ENCODE data around the gene HLA-E. TPM values are rescaled to one million over a fixed set of nuclear protein-coding genes. Genes with fewer than 3 reads are reported as not detected.

HLA-E gene
- polyA plus RNA-seq, 3 donors: 870 to 944 (median 893) TPM

DNA sequence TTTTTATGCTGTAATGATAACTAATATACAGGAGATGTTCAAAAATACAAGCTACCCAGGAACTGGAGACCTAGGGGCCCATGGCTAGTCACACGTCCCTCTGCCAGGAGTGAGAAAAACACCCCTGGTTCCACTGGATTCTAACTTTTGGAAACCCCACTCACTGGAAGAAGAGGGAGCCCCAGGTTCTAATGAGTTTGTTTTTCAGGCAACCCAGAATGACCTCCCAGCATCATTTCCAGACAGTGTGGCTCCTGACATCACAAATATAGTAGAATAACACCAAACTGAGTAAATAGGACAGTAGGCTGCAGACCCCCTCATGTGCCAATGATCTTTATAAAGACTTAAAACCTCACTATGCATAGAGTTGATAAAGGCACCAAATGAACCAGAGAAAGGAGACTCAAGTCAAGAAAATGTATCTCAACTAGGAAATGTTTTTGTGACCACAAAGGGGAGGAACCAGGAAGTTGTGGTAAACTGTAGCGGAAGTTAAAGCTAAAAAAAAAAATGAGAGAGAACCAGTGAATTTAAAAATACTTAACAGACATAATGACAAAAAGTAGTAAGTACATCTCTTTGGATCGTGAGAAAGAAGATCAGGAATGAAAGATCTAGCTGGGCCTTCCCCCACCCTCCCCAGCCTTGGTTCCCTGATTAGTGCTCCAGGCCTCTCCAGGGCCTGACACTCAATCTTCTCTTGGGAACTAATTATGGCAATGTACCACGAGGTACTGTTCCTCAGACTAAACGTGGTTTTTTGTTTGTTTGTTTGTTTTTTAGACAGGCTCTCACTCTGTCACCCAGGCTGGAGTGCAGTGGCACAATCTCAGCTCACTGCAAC is 19.8 kb downstream of the HLA-E start:
- peak overlapping the region; percentile 67 to 72 for H3K27ac ChIP-seq (ENCODE audit: low read depth in 1 of 2, low read length in 2 of 2)
- Mint-ChIP-seq H3K4me3 (peak overlapping the region; percentile 58 to 82), H3K27me3 (ENCODE audit: low read depth in 3 of 3) (peaks cover 0 to 3% (median 0%) of the 10 kb centered on the region in 3 donors), H3K36me3 (no peaks in the 10 kb centered on the region), H3K4me1 (peaks cover 50% of the 10 kb centered on the region), H3K27ac (peak overlapping the region; percentile 92 to 97 (median 94)), H3K9me3 (peaks cover 0 to 2% (median 0%) of the 10 kb centered on the region in 7 donors)
- intact Hi-C loops (cut with micrococcal nuclease): no loop called here
- peaks cover 51 to 67% of the 10 kb centered on the region in 2 donors for H3K4me1 ChIP-seq (ENCODE audit: control insufficient read depth in 1 of 2, insufficient read depth in 2 of 2, low read length in 2 of 2)
- H3K79me2 ChIP-seq (ENCODE audit: insufficient read depth, low read length): no peaks in the 10 kb centered on the region
- H3K36me3 ChIP-seq (replicated peaks in 1 of 2; ENCODE audit: control insufficient read depth in 1 of 2, insufficient read depth in 2 of 2, low read length in 2 of 2): no peaks in the 10 kb centered on the region
- no peaks in the 10 kb centered on the region for H3K27me3 ChIP-seq (ENCODE audit: control insufficient read depth in 2 of 2, insufficient read depth in 2 of 2, low read length in 2 of 2)
- H3K4me2 ChIP-seq (replicated peaks; ENCODE audit: extremely low read depth, low read length, poor library complexity, severe bottlenecking): peak overlapping the region; percentile 69
- peak; percentile 59 to 76 (median 72) for DNase-seq
- TF ChIP-seq, protein P1, sequence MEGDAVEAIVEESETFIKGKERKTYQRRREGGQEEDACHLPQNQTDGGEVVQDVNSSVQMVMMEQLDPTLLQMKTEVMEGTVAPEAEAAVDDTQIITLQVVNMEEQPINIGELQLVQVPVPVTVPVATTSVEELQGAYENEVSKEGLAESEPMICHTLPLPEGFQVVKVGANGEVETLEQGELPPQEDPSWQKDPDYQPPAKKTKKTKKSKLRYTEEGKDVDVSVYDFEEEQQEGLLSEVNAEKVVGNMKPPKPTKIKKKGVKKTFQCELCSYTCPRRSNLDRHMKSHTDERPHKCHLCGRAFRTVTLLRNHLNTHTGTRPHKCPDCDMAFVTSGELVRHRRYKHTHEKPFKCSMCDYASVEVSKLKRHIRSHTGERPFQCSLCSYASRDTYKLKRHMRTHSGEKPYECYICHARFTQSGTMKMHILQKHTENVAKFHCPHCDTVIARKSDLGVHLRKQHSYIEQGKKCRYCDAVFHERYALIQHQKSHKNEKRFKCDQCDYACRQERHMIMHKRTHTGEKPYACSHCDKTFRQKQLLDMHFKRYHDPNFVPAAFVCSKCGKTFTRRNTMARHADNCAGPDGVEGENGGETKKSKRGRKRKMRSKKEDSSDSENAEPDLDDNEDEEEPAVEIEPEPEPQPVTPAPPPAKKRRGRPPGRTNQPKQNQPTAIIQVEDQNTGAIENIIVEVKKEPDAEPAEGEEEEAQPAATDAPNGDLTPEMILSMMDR (IDR thresholded peaks at IDR 0.05): no peak
- no peaks in the 10 kb centered on the region for H4K20me1 ChIP-seq (ENCODE audit: insufficient read depth, low read length)
- H3K4me3 ChIP-seq (replicated peaks in 1 of 3; ENCODE audit: low read depth in 2 of 3, low read length in 3 of 3): peak overlapping the region; percentile 4 to 58 (median 37)
- no peaks in the 10 kb centered on the region for H3K9me3 ChIP-seq (replicated peaks in 1 of 2; ENCODE audit: control insufficient read depth in 1 of 2, insufficient read depth in 1 of 2, low read length in 2 of 2)
- WGBS (ENCODE audit: insufficient coverage): no CpG with 5 or more reads among the region's 5 CpGs
- H3K9ac ChIP-seq (ENCODE audit: insufficient read depth, low read length, poor library complexity, severe bottlenecking): no peak overlapping the region
- H2AFZ ChIP-seq (ENCODE audit: insufficient read depth, low read depth, low read length, poor library complexity, severe bottlenecking): no peak overlapping the region

DNA sequence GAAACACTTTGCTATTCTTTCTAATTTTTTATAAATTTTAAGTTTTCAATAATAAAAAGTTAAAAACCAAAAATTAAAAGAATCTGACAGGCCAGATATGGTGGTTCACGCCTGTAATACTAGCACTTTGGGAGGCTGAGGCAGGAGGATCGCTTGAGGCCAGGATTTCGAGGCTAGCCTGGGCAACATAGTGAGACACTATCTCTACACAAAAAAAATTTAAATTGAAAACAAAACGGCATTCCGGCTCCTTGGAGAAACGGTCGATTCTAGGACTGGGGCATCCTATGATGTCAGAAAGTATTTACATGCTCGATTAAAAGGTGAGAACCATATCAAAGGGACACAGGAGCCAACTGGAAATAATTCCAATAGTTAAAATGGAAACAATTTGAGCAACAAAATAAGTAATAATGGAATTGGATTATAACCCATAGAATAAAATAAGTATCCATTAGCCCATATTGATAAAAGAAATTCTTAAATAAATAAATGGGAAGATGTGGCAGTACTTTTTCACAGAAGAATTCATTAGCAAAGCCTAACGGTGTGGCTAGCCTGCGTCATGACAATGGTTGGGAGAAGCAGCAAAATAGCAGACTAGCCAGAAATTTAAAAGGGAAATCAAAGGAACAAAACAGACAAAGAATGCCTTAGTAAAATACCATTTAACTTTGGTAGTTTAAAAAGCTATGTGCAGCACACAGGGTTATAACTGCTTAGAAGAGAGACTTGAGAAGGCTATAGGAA is 21.3 kb downstream of the HLA-E start:
- H2AFZ ChIP-seq (ENCODE audit: insufficient read depth, low read depth, low read length, poor library complexity, severe bottlenecking): no peak overlapping the region
- H3K27ac ChIP-seq (ENCODE audit: low read depth in 1 of 2, low read length in 2 of 2): no peak overlapping the region
- H3K9ac ChIP-seq (ENCODE audit: insufficient read depth, low read length, poor library complexity, severe bottlenecking): no peak overlapping the region
- peaks cover 0 to 3% (median 0%) of the 10 kb centered on the region in 3 donors for H3K27me3 Mint-ChIP-seq (ENCODE audit: low read depth in 3 of 3)
- H3K4me3 ChIP-seq (replicated peaks in 1 of 3; ENCODE audit: low read depth in 2 of 3, low read length in 3 of 3): peak overlapping the region in 1 of 3 experiments; percentile 26
- H3K27ac Mint-ChIP-seq: peak overlapping the region in 3 of 7 donors; percentile 24 to 30 (median 30)
- 80% methylated on average over 6 of the region's 10 CpGs for WGBS (ENCODE audit: insufficient coverage)
- peaks cover 0 to 2% (median 0%) of the 10 kb centered on the region in 7 donors for H3K9me3 Mint-ChIP-seq
- no peaks in the 10 kb centered on the region for H3K9me3 ChIP-seq (replicated peaks in 1 of 2; ENCODE audit: control insufficient read depth in 1 of 2, insufficient read depth in 1 of 2, low read length in 2 of 2)
- peak overlapping the region; percentile 21 for H3K4me2 ChIP-seq (replicated peaks; ENCODE audit: extremely low read depth, low read length, poor library complexity, severe bottlenecking)
- no peaks in the 10 kb centered on the region for H3K27me3 ChIP-seq (ENCODE audit: control insufficient read depth in 2 of 2, insufficient read depth in 2 of 2, low read length in 2 of 2)
- H3K36me3 Mint-ChIP-seq: no peaks in the 10 kb centered on the region
- DNase-seq: no peak
- H3K4me1 Mint-ChIP-seq: peaks cover 56% of the 10 kb centered on the region
- peaks cover 62 to 65% of the 10 kb centered on the region in 2 donors for H3K4me1 ChIP-seq (ENCODE audit: control insufficient read depth in 1 of 2, insufficient read depth in 2 of 2, low read length in 2 of 2)
- no peaks in the 10 kb centered on the region for H3K36me3 ChIP-seq (replicated peaks in 1 of 2; ENCODE audit: control insufficient read depth in 1 of 2, insufficient read depth in 2 of 2, low read length in 2 of 2)
- TF ChIP-seq, protein P1 (IDR thresholded peaks at IDR 0.05): no peak
- intact Hi-C loops (cut with micrococcal nuclease): no loop called here
- H3K79me2 ChIP-seq (ENCODE audit: insufficient read depth, low read length): no peaks in the 10 kb centered on the region
- H4K20me1 ChIP-seq (ENCODE audit: insufficient read depth, low read length): no peaks in the 10 kb centered on the region
- H3K4me3 Mint-ChIP-seq: no peak overlapping the region

All from CD14-positive monocyte (primary cell).